PC-3 (cell line): ENCODE data around the gene CACNG8.

Experiments
- EZH2 ChIP-seq: fragments of 300-600 bp; sonication (generic); IDR thresholded peaks from one replicate; pipeline ENCODE4 v1.6.1; 2017; ENCODE audit warnings: antibody characterized with exemption, mild to moderate bottlenecking, low read length; ENCODE audit not compliant: unreplicated experiment
- EZH2phosphoT487 ChIP-seq: fragments of 300-600 bp; sonication (generic); IDR thresholded peaks from 2 replicates; pipeline ENCODE4 v1.6.1; 2018; ENCODE audit warnings: mild to moderate bottlenecking, antibody characterized with exemption, low read length, borderline replicate concordance
- TF ChIP-seq, protein P1 (sequence below): fragments of 300-600 bp; sonication (generic); conservative IDR thresholded peaks from 2 replicates; pipeline ENCODE4 v1.5.1; 2017; ENCODE audit warnings: antibody characterized with exemption, low read depth, mild to moderate bottlenecking, low read length

DNA sequence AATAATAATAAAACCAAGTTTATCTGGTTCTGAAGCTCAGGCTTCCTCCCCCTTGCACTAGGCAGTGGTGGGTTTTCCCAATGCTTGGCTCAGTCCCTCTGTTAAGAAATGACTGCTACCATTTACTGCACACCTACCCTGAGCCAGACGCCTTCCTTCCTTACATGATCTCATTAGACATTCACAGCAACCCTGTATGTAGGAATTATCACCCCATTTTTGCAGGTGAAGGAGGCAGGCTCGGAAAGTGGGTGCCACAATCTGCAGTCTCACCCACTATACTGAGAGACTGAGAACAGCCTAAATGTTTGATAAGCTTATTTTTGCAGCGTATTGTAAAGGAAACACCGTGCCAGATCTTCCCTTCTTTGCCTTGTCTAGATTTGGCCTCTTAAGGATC, 18.3 kb upstream of the CACNG8 start:
- TF ChIP-seq, protein P1, sequence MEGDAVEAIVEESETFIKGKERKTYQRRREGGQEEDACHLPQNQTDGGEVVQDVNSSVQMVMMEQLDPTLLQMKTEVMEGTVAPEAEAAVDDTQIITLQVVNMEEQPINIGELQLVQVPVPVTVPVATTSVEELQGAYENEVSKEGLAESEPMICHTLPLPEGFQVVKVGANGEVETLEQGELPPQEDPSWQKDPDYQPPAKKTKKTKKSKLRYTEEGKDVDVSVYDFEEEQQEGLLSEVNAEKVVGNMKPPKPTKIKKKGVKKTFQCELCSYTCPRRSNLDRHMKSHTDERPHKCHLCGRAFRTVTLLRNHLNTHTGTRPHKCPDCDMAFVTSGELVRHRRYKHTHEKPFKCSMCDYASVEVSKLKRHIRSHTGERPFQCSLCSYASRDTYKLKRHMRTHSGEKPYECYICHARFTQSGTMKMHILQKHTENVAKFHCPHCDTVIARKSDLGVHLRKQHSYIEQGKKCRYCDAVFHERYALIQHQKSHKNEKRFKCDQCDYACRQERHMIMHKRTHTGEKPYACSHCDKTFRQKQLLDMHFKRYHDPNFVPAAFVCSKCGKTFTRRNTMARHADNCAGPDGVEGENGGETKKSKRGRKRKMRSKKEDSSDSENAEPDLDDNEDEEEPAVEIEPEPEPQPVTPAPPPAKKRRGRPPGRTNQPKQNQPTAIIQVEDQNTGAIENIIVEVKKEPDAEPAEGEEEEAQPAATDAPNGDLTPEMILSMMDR = no peak
- TF ChIP-seq EZH2 (no peak), EZH2phosphoT487 (no peak)
